Neural cell (in vitro differentiated cells): ENCODE data around the gene TACC2.

Experiments used
- EP300 ChIP-seq: fragments of 450-650 bp; conservative IDR thresholded peaks from 2 replicates; pipeline ENCODE4 v1.6.1; 2014; ENCODE audit warnings: antibody characterized with exemption, mild to moderate bottlenecking, moderate library complexity; ENCODE audit not compliant: poor library complexity, severe bottlenecking
- EZH2 ChIP-seq: fragments of 200-600, 300-800 bp; shearing (Covaris generic), sonication (generic); IDR thresholded peaks from 2 replicates; pipeline ENCODE4 v1.6.1; 2014; ENCODE audit warnings: antibody characterized with exemption, low read length, borderline replicate concordance, mild to moderate bottlenecking; ENCODE audit not compliant: insufficient read depth, poor library complexity, severe bottlenecking
- MXI1 ChIP-seq: fragments of 450-650 bp; conservative IDR thresholded peaks from 2 replicates; pipeline ENCODE4 v1.6.1; 2014; ENCODE audit warnings: antibody characterized with exemption, mild to moderate bottlenecking; ENCODE audit not compliant: poor library complexity, severe bottlenecking
- RAD21 ChIP-seq: fragments of 450-650 bp; conservative IDR thresholded peaks from 2 replicates; pipeline ENCODE4 v1.6.1; 2014; ENCODE audit warnings: antibody characterized with exemption, mild to moderate bottlenecking, moderate library complexity
- TF ChIP-seq, protein P1 (sequence below): fragments of 450-650 bp; IDR thresholded peaks from 2 replicates; pipeline ENCODE4 v1.5.1; 2014; ENCODE audit warnings: antibody characterized with exemption, mild to moderate bottlenecking, moderate library complexity; ENCODE audit not compliant: poor library complexity, severe bottlenecking
- TF ChIP-seq, protein P2 (sequence below): IDR thresholded peaks from 2 replicates; pipeline ENCODE4 v1.6.1; 2012; ENCODE audit warnings: borderline replicate concordance

GRCh38 chr10:122210481-122211265 is 221.7 kb downstream of the TACC2 start:
- TF ChIP-seq, protein P1, sequence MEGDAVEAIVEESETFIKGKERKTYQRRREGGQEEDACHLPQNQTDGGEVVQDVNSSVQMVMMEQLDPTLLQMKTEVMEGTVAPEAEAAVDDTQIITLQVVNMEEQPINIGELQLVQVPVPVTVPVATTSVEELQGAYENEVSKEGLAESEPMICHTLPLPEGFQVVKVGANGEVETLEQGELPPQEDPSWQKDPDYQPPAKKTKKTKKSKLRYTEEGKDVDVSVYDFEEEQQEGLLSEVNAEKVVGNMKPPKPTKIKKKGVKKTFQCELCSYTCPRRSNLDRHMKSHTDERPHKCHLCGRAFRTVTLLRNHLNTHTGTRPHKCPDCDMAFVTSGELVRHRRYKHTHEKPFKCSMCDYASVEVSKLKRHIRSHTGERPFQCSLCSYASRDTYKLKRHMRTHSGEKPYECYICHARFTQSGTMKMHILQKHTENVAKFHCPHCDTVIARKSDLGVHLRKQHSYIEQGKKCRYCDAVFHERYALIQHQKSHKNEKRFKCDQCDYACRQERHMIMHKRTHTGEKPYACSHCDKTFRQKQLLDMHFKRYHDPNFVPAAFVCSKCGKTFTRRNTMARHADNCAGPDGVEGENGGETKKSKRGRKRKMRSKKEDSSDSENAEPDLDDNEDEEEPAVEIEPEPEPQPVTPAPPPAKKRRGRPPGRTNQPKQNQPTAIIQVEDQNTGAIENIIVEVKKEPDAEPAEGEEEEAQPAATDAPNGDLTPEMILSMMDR = no peak
- no peak for TF ChIP-seq EZH2
- no peak for TF ChIP-seq RAD21
- TF ChIP-seq MXI1 = no peak
- no peak for TF ChIP-seq EP300
- TF ChIP-seq, protein P2, sequence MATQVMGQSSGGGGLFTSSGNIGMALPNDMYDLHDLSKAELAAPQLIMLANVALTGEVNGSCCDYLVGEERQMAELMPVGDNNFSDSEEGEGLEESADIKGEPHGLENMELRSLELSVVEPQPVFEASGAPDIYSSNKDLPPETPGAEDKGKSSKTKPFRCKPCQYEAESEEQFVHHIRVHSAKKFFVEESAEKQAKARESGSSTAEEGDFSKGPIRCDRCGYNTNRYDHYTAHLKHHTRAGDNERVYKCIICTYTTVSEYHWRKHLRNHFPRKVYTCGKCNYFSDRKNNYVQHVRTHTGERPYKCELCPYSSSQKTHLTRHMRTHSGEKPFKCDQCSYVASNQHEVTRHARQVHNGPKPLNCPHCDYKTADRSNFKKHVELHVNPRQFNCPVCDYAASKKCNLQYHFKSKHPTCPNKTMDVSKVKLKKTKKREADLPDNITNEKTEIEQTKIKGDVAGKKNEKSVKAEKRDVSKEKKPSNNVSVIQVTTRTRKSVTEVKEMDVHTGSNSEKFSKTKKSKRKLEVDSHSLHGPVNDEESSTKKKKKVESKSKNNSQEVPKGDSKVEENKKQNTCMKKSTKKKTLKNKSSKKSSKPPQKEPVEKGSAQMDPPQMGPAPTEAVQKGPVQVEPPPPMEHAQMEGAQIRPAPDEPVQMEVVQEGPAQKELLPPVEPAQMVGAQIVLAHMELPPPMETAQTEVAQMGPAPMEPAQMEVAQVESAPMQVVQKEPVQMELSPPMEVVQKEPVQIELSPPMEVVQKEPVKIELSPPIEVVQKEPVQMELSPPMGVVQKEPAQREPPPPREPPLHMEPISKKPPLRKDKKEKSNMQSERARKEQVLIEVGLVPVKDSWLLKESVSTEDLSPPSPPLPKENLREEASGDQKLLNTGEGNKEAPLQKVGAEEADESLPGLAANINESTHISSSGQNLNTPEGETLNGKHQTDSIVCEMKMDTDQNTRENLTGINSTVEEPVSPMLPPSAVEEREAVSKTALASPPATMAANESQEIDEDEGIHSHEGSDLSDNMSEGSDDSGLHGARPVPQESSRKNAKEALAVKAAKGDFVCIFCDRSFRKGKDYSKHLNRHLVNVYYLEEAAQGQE = no peak
